COR-L47 (cell line): Measurements from ENCODE around the gene ILF3.

Experiments
- DNase-seq: peaks from one replicate; lab custom pipeline; 2025; lab: John Stamatoyannopoulos, UW

ILF3 gene

GRCh38 chr19:10730932-10731331 is 76.8 kb downstream of the ILF3 start:
- DNase-seq = no peak

DNA sequence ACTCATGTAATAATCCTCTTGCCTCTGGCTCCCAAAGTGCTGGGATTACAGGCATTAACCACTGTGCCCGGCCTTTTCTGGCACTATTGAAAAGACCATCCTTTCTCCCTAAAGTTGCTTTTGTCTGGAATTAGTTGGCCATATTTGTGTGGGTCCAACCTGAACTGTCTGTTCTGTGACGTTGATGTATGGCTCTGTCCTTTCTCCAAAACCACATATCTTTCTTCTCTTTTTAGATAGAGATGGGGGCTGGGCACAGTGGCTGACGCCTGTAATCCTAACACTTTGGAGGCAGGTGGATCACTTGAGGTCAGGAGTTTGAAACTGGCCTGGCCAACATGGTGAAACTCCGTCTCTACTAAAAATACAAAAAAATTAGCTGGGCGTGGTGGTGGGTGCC is 81.6 kb downstream of the ILF3 start:
- no peak for DNase-seq

GRCh38 chr19:10736189-10736588 is 82.0 kb downstream of the ILF3 start:
- no peak for DNase-seq

- no peak for DNase-seq
Measured at GRCh38 chr19:10736916-10737551, 82.9 kb downstream of the ILF3 start.

DNA sequence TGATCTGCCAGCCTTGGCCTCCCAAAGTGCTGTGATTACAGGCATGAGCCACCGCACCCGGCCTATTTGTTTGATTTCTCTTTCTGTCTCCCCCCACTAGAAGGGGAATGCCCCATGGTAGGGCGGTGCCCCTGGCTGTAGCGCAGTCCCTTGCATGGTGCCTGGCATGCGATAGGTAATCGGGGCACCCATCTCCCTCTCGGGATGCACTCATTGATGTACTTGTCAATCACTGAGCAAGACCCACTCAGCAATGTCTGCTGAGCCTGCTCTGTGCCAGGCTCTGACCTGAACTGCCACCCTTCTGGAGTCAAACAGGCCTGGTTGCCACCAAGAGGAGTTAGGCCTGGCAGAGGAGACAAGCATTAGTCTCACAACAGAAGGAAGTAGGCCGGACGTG is 83.6 kb downstream of the ILF3 start:
- no peak for DNase-seq

DNA sequence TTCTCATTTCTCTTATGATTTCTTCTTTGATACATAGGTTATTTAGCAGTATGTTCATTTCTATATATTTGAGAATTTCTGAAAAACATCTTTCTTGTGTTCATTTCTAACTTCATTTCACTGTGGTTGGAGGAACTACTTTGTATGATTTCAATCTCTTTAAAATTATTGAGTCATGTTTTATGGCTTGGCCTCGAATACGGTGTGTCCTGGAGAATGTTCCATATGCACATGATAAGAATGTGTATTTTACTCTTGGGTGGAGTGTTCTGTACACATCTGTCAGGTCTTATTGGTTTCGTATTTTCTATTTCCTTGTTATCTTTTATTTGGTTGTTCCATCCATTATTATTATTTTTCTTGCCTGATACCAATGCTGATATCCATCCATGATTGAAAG is 86.7 kb downstream of the ILF3 start:
- no peak for DNase-seq
